ENCODE measurements around the gene KPNA1.

The KPNA1 gene

GRCh38 chr3:122558605-122559004 lies 43.9 kb upstream of the KPNA1 start:
- H3K36me3 ChIP-seq (ENCODE audit: control insufficient read depth in 4 of 4, insufficient read depth in 4 of 4, low read length in 3 of 4): peaks cover 12 to 56% (median 44%) of the 10 kb centered on the region in 4 experiments
- ChIA-PET POLR2A (no interaction called here), CTCF (interaction anchor here (1.1 to 7.6 kb wide), 6 partner anchors 10 to 447 kb away, joined by 4 to 124 read pairs (median 8); partner anchors contain the start of genes FAM162A and PARP14)
- no peaks in the 10 kb centered on the region for H3K9me3 ChIP-seq (ENCODE audit: control extremely low read depth in 1 of 5, control insufficient read depth in 4 of 5, insufficient read depth in 2 of 5, low read depth in 1 of 5, low read length in 4 of 5)
- H3K4me3 ChIP-seq (ENCODE audit: control insufficient read depth in 1 of 7, extremely low read depth in 1 of 7, insufficient read depth in 4 of 7, low read depth in 2 of 7, low read length in 6 of 7): no peak overlapping the region
- DNase-seq: no peak
- H3K27ac ChIP-seq (ENCODE audit: insufficient read depth in 1 of 2, low read depth in 1 of 2, low read length in 2 of 2, poor library complexity in 1 of 2, severe bottlenecking in 2 of 2): no peak overlapping the region
- no peaks in the 10 kb centered on the region for H3K27me3 ChIP-seq (replicated peaks in 2 of 5; ENCODE audit: control insufficient read depth in 4 of 5, insufficient read depth in 5 of 5, low read length in 4 of 5)
- WGBS (ENCODE audit: insufficient coverage): 100% methylated on average over 1 of the region's 6 CpGs
- peaks cover 8 to 16% (median 11%) of the 10 kb centered on the region in 4 experiments for H3K4me1 ChIP-seq (ENCODE audit: control extremely low read depth in 1 of 4, control insufficient read depth in 4 of 4, insufficient read depth in 4 of 4, low read length in 3 of 4)

GRCh38 chr3:122557356-122557755 lies 42.6 kb upstream of the KPNA1 start:
- POLR2A ChIA-PET: no interaction called here
- H3K36me3 ChIP-seq (ENCODE audit: control insufficient read depth in 4 of 4, insufficient read depth in 4 of 4, low read length in 3 of 4): peaks cover 12 to 65% (median 44%) of the 10 kb centered on the region in 4 experiments
- 90% methylated on average over 4 of the region's 5 CpGs for WGBS (ENCODE audit: insufficient coverage)
- peaks cover 0 to 5% (median 2%) of the 10 kb centered on the region in 4 experiments for H3K4me1 ChIP-seq (ENCODE audit: control extremely low read depth in 1 of 4, control insufficient read depth in 4 of 4, insufficient read depth in 4 of 4, low read length in 3 of 4)
- no peaks in the 10 kb centered on the region for H3K27me3 ChIP-seq (replicated peaks in 2 of 5; ENCODE audit: control insufficient read depth in 4 of 5, insufficient read depth in 5 of 5, low read length in 4 of 5)
- no peak overlapping the region for H3K4me3 ChIP-seq (ENCODE audit: control insufficient read depth in 1 of 7, extremely low read depth in 1 of 7, insufficient read depth in 4 of 7, low read depth in 2 of 7, low read length in 6 of 7)
- no peak overlapping the region for H3K27ac ChIP-seq (ENCODE audit: insufficient read depth in 1 of 2, low read depth in 1 of 2, low read length in 2 of 2, poor library complexity in 1 of 2, severe bottlenecking in 2 of 2)
- H3K9me3 ChIP-seq (ENCODE audit: control extremely low read depth in 1 of 5, control insufficient read depth in 4 of 5, insufficient read depth in 2 of 5, low read depth in 1 of 5, low read length in 4 of 5): no peaks in the 10 kb centered on the region
- no peak for DNase-seq
- CTCF ChIA-PET: interaction anchor here (2.0 to 7.6 kb wide), 4 partner anchors 9 to 121 kb away, joined by 4 to 124 read pairs (median 15); partner anchors contain the start of gene PARP14

GRCh38 chr3:122555275-122556071 lies 40.7 kb upstream of the KPNA1 start:
- Histone ChIP-seq H3K27me3 (replicated peaks in 2 of 5; ENCODE audit: control insufficient read depth in 4 of 5, insufficient read depth in 5 of 5, low read length in 4 of 5) (no peaks in the 10 kb centered on the region), H3K4me1 (ENCODE audit: control extremely low read depth in 1 of 4, control insufficient read depth in 4 of 4, insufficient read depth in 4 of 4, low read length in 3 of 4) (peaks cover 0 to under 1% (median 0%) of the 10 kb centered on the region in 4 experiments), H3K36me3 (ENCODE audit: control insufficient read depth in 4 of 4, insufficient read depth in 4 of 4, low read length in 3 of 4) (peaks cover 12 to 81% (median 51%) of the 10 kb centered on the region in 4 experiments), H3K4me3 (ENCODE audit: control insufficient read depth in 1 of 7, extremely low read depth in 1 of 7, insufficient read depth in 4 of 7, low read depth in 2 of 7, low read length in 6 of 7) (no peak overlapping the region), H3K27ac (ENCODE audit: insufficient read depth in 1 of 2, low read depth in 1 of 2, low read length in 2 of 2, poor library complexity in 1 of 2, severe bottlenecking in 2 of 2) (no peak overlapping the region), H3K9me3 (ENCODE audit: control extremely low read depth in 1 of 5, control insufficient read depth in 4 of 5, insufficient read depth in 2 of 5, low read depth in 1 of 5, low read length in 4 of 5) (no peaks in the 10 kb centered on the region)
- ChIA-PET CTCF (interaction anchor here (1.5 to 2.8 kb wide), 3 partner anchors 10 to 124 kb away, joined by 4 to 11 read pairs (median 8); no protein-coding TSS in a partner anchor), POLR2A (no interaction called here)
- no peak for DNase-seq
- 96% methylated on average over 4 of the region's 6 CpGs for WGBS (ENCODE audit: insufficient coverage)

GRCh38 chr3:122553171-122553570 lies 38.4 kb upstream of the KPNA1 start:
- no peaks in the 10 kb centered on the region for H3K9me3 ChIP-seq (ENCODE audit: control extremely low read depth in 1 of 5, control insufficient read depth in 4 of 5, insufficient read depth in 2 of 5, low read depth in 1 of 5, low read length in 4 of 5)

GRCh38 chr3:122548619-122549018 lies 33.9 kb upstream of the KPNA1 start:
- ChIA-PET CTCF (interaction anchor here (0.6 to 2.7 kb wide), 5 partner anchors 10 to 130 kb away, joined by 3 to 11 read pairs (median 3); no protein-coding TSS in a partner anchor), POLR2A (interaction anchor here (0.6 kb wide), 1 partner anchor 95 kb away, joined by 4 read pairs; no protein-coding TSS in a partner anchor)
- DNase-seq: no peak
- no CpG with 5 or more reads among the region's 1 CpG for WGBS (ENCODE audit: insufficient coverage)
- Histone ChIP-seq H3K27me3 (replicated peaks in 2 of 5; ENCODE audit: control insufficient read depth in 4 of 5, insufficient read depth in 5 of 5, low read length in 4 of 5) (no peaks in the 10 kb centered on the region), H3K4me3 (ENCODE audit: control insufficient read depth in 1 of 7, extremely low read depth in 1 of 7, insufficient read depth in 4 of 7, low read depth in 2 of 7, low read length in 6 of 7) (no peak overlapping the region), H3K27ac (ENCODE audit: insufficient read depth in 1 of 2, low read depth in 1 of 2, low read length in 2 of 2, poor library complexity in 1 of 2, severe bottlenecking in 2 of 2) (no peak overlapping the region), H3K9me3 (ENCODE audit: control extremely low read depth in 1 of 5, control insufficient read depth in 4 of 5, insufficient read depth in 2 of 5, low read depth in 1 of 5, low read length in 4 of 5) (no peaks in the 10 kb centered on the region), H3K36me3 (ENCODE audit: control insufficient read depth in 4 of 4, insufficient read depth in 4 of 4, low read length in 3 of 4) (peaks cover 22 to 79% (median 39%) of the 10 kb centered on the region in 4 experiments), H3K4me1 (ENCODE audit: control extremely low read depth in 1 of 4, control insufficient read depth in 4 of 4, insufficient read depth in 4 of 4, low read length in 3 of 4) (no peaks in the 10 kb centered on the region)

More at GRCh38 chr3:122553171-122553570, 38.4 kb upstream of the KPNA1 start:
- ChIA-PET POLR2A (no interaction called here), CTCF (interaction anchor here (0.7 to 2.8 kb wide), 2 partner anchors 109 to 126 kb away, joined by 3 to 11 read pairs; no protein-coding TSS in a partner anchor)
- Histone ChIP-seq H3K4me3 (ENCODE audit: control insufficient read depth in 1 of 7, extremely low read depth in 1 of 7, insufficient read depth in 4 of 7, low read depth in 2 of 7, low read length in 6 of 7) (no peak overlapping the region), H3K36me3 (ENCODE audit: control insufficient read depth in 4 of 4, insufficient read depth in 4 of 4, low read length in 3 of 4) (peaks cover 16 to 85% (median 48%) of the 10 kb centered on the region in 4 experiments), H3K4me1 (ENCODE audit: control extremely low read depth in 1 of 4, control insufficient read depth in 4 of 4, insufficient read depth in 4 of 4, low read length in 3 of 4) (no peaks in the 10 kb centered on the region), H3K27ac (ENCODE audit: insufficient read depth in 1 of 2, low read depth in 1 of 2, low read length in 2 of 2, poor library complexity in 1 of 2, severe bottlenecking in 2 of 2) (no peak overlapping the region), H3K27me3 (replicated peaks in 2 of 5; ENCODE audit: control insufficient read depth in 4 of 5, insufficient read depth in 5 of 5, low read length in 4 of 5) (no peaks in the 10 kb centered on the region)
- no peak for DNase-seq
- no CpG with 5 or more reads among the region's 3 CpGs for WGBS (ENCODE audit: insufficient coverage)

GRCh38 chr3:122548076-122548475 lies 33.3 kb upstream of the KPNA1 start:
- DNase-seq: no peak
- no peak overlapping the region for H3K4me3 ChIP-seq (ENCODE audit: control insufficient read depth in 1 of 7, extremely low read depth in 1 of 7, insufficient read depth in 4 of 7, low read depth in 2 of 7, low read length in 6 of 7)
- H3K27me3 ChIP-seq (replicated peaks in 2 of 5; ENCODE audit: control insufficient read depth in 4 of 5, insufficient read depth in 5 of 5, low read length in 4 of 5): no peaks in the 10 kb centered on the region
- H3K9me3 ChIP-seq (ENCODE audit: control extremely low read depth in 1 of 5, control insufficient read depth in 4 of 5, insufficient read depth in 2 of 5, low read depth in 1 of 5, low read length in 4 of 5): no peaks in the 10 kb centered on the region
- ChIA-PET POLR2A (interaction anchor here (0.6 kb wide), 1 partner anchor 94 kb away, joined by 4 read pairs; no protein-coding TSS in a partner anchor), CTCF (interaction anchor here (0.6 to 2.7 kb wide), 4 partner anchors 11 to 131 kb away, joined by 3 to 11 read pairs (median 5); no protein-coding TSS in a partner anchor)
- WGBS (ENCODE audit: insufficient coverage): 100% methylated on average over 1 of the region's 3 CpGs
- no peaks in the 10 kb centered on the region for H3K4me1 ChIP-seq (ENCODE audit: control extremely low read depth in 1 of 4, control insufficient read depth in 4 of 4, insufficient read depth in 4 of 4, low read length in 3 of 4)
- no peak overlapping the region for H3K27ac ChIP-seq (ENCODE audit: insufficient read depth in 1 of 2, low read depth in 1 of 2, low read length in 2 of 2, poor library complexity in 1 of 2, severe bottlenecking in 2 of 2)
- H3K36me3 ChIP-seq (ENCODE audit: control insufficient read depth in 4 of 4, insufficient read depth in 4 of 4, low read length in 3 of 4): peaks cover 22 to 76% (median 41%) of the 10 kb centered on the region in 4 experiments

- Histone ChIP-seq H3K9me3 (ENCODE audit: control extremely low read depth in 1 of 5, control insufficient read depth in 4 of 5, insufficient read depth in 2 of 5, low read depth in 1 of 5, low read length in 4 of 5) (no peaks in the 10 kb centered on the region), H3K27ac (ENCODE audit: insufficient read depth in 1 of 2, low read depth in 1 of 2, low read length in 2 of 2, poor library complexity in 1 of 2, severe bottlenecking in 2 of 2) (no peak overlapping the region), H3K36me3 (ENCODE audit: control insufficient read depth in 4 of 4, insufficient read depth in 4 of 4, low read length in 3 of 4) (peaks cover 22 to 63% (median 39%) of the 10 kb centered on the region in 4 experiments), H3K4me1 (ENCODE audit: control extremely low read depth in 1 of 4, control insufficient read depth in 4 of 4, insufficient read depth in 4 of 4, low read length in 3 of 4) (no peaks in the 10 kb centered on the region), H3K27me3 (replicated peaks in 2 of 5; ENCODE audit: control insufficient read depth in 4 of 5, insufficient read depth in 5 of 5, low read length in 4 of 5) (no peaks in the 10 kb centered on the region), H3K4me3 (ENCODE audit: control insufficient read depth in 1 of 7, extremely low read depth in 1 of 7, insufficient read depth in 4 of 7, low read depth in 2 of 7, low read length in 6 of 7) (no peak overlapping the region)
- ChIA-PET CTCF (interaction anchor here (0.6 to 1.3 kb wide), 3 partner anchors 69 to 171 kb away, joined by 3 read pairs; no protein-coding TSS in a partner anchor), POLR2A (no interaction called here)
- DNase-seq: no peak
- 100% methylated on average over 2 of the region's 5 CpGs for WGBS (ENCODE audit: insufficient coverage)
Observed at GRCh38 chr3:122546151-122546550, 31.4 kb upstream of the KPNA1 start.

All from common myeloid progenitor, CD34-positive (primary cell).